Neural cell (in vitro differentiated cells): ENCODE data around the gene ALDH8A1. TPM values are rescaled to one million over a fixed set of nuclear protein-coding genes. Genes with fewer than 3 reads are reported as not detected.

Source experiments
- H2AFZ ChIP-seq: fragments of 200-600, 300-800 bp; sonication (generic), shearing (Covaris generic); 2 replicates; pipeline ENCODE4 v1.6.0; 2014; ENCODE audit warnings: low read depth, mild to moderate bottlenecking, antibody characterized with exemption, low read length, moderate library complexity
- H3F3A ChIP-seq: fragments of 200-600 bp; shearing (Covaris generic); 2 replicates; pipeline ENCODE4 v1.6.1; 2016; ENCODE audit warnings: mild to moderate bottlenecking, moderate library complexity, mixed read lengths, antibody characterized with exemption, low read length; ENCODE audit not compliant: insufficient read depth, poor library complexity, severe bottlenecking
- H3K27ac ChIP-seq: fragments of 200-600, 300-800 bp; sonication (generic), shearing (Covaris generic); 2 replicates; pipeline ENCODE4 v1.5.1; 2014; ENCODE audit warnings: mild to moderate bottlenecking, low read length, moderate library complexity
- H3K27me3 ChIP-seq: fragments of 300-800, 200-600 bp; sonication (generic), shearing (Covaris generic); 2 replicates; pipeline ENCODE4 v1.6.0; 2014; ENCODE audit warnings: mild to moderate bottlenecking, low read depth, low read length, moderate library complexity; ENCODE audit not compliant: insufficient read depth
- H3K36me3 ChIP-seq: fragments of 300-800, 200-600 bp; sonication (generic), shearing (Covaris generic); 2 replicates; pipeline ENCODE4 v1.5.1; 2014; ENCODE audit warnings: mild to moderate bottlenecking, antibody characterized with exemption, low read length, moderate library complexity; ENCODE audit not compliant: insufficient read depth
- H3K4me2 ChIP-seq: fragments of 300-800, 200-600 bp; sonication (generic), shearing (Covaris generic); 2 replicates; pipeline ENCODE4 v1.6.0; 2014; ENCODE audit warnings: mild to moderate bottlenecking, low read length
- H3K4me3 ChIP-seq: fragments of 300-800, 200-600 bp; sonication (generic), shearing (Covaris generic); 2 replicates; pipeline ENCODE4 v1.5.1; 2014; ENCODE audit warnings: mild to moderate bottlenecking, low read length, moderate library complexity
- H3K79me2 ChIP-seq: fragments of 200-600 bp; shearing (Covaris generic); replicated peaks from 2 replicates; pipeline ENCODE4 v1.6.0; 2014; ENCODE audit warnings: mild to moderate bottlenecking, low read length, moderate library complexity; ENCODE audit not compliant: insufficient read depth
- H3K9ac ChIP-seq: fragments of 300-800, 200-600 bp; sonication (generic), shearing (Covaris generic); 2 replicates; pipeline ENCODE4 v1.6.1; 2016; ENCODE audit warnings: mild to moderate bottlenecking, low read length, mixed read lengths
- H3K9me2 ChIP-seq: fragments of 200-600 bp; shearing (Covaris generic); 2 replicates; pipeline ENCODE4 v1.6.1; 2016; ENCODE audit warnings: mild to moderate bottlenecking, low read length, mixed read lengths; ENCODE audit not compliant: insufficient read depth
- H3K9me3 ChIP-seq: fragments of 200-600, 300-800 bp; sonication (generic), shearing (Covaris generic); 2 replicates; pipeline ENCODE4 v1.6.1; 2016; ENCODE audit warnings: mild to moderate bottlenecking, mixed run types, low read length, moderate library complexity, mixed read lengths
- H4K20me1 ChIP-seq: fragments of 200-600 bp; shearing (Covaris generic); 2 replicates; pipeline ENCODE4 v1.6.1; 2016; ENCODE audit warnings: mild to moderate bottlenecking, mixed run types; ENCODE audit not compliant: insufficient read depth
- CTCF ChIP-seq: fragments of 450-650 bp; IDR thresholded peaks from 2 replicates; pipeline ENCODE4 v1.5.1; 2014; ENCODE audit warnings: antibody characterized with exemption, mild to moderate bottlenecking, moderate library complexity; ENCODE audit not compliant: poor library complexity, severe bottlenecking
- EP300 ChIP-seq: fragments of 450-650 bp; conservative IDR thresholded peaks from 2 replicates; pipeline ENCODE4 v1.6.1; 2014; ENCODE audit warnings: antibody characterized with exemption, mild to moderate bottlenecking, moderate library complexity; ENCODE audit not compliant: poor library complexity, severe bottlenecking
- EZH2 ChIP-seq: fragments of 200-600, 300-800 bp; shearing (Covaris generic), sonication (generic); IDR thresholded peaks from 2 replicates; pipeline ENCODE4 v1.6.1; 2014; ENCODE audit warnings: antibody characterized with exemption, low read length, borderline replicate concordance, mild to moderate bottlenecking; ENCODE audit not compliant: insufficient read depth, poor library complexity, severe bottlenecking
- MXI1 ChIP-seq: fragments of 450-650 bp; conservative IDR thresholded peaks from 2 replicates; pipeline ENCODE4 v1.6.1; 2014; ENCODE audit warnings: antibody characterized with exemption, mild to moderate bottlenecking; ENCODE audit not compliant: poor library complexity, severe bottlenecking
- POLR2AphosphoS5 ChIP-seq: IDR thresholded peaks from 2 replicates; pipeline ENCODE4 v1.6.1; 2012
- RAD21 ChIP-seq: fragments of 450-650 bp; conservative IDR thresholded peaks from 2 replicates; pipeline ENCODE4 v1.6.1; 2014; ENCODE audit warnings: antibody characterized with exemption, mild to moderate bottlenecking, moderate library complexity
- SMC3 ChIP-seq: fragments of 450-650 bp; conservative IDR thresholded peaks from 2 replicates; pipeline ENCODE4 v1.6.1; 2014; ENCODE audit warnings: antibody characterized with exemption, mild to moderate bottlenecking, moderate library complexity; ENCODE audit not compliant: poor library complexity
- TAF1 ChIP-seq: IDR thresholded peaks from 2 replicates; pipeline ENCODE4 v1.6.1; 2012; ENCODE audit warnings: low read depth
- polyA plus RNA-seq: library from polyadenylated mRNA; depleted of rRNA; stranded (reverse); fragments of >200 nt; gene quantifications from 2 replicates; pipeline ENCODE4 v1.2.3, GENCODE V29; 2014
- TF ChIP-seq, protein P1 (sequence below): IDR thresholded peaks from 2 replicates; pipeline ENCODE4 v1.6.1; 2012; ENCODE audit warnings: borderline replicate concordance

The ALDH8A1 gene
- polyA plus RNA-seq, 1 donor from 2014 or later, result 6.9 TPM

DNA sequence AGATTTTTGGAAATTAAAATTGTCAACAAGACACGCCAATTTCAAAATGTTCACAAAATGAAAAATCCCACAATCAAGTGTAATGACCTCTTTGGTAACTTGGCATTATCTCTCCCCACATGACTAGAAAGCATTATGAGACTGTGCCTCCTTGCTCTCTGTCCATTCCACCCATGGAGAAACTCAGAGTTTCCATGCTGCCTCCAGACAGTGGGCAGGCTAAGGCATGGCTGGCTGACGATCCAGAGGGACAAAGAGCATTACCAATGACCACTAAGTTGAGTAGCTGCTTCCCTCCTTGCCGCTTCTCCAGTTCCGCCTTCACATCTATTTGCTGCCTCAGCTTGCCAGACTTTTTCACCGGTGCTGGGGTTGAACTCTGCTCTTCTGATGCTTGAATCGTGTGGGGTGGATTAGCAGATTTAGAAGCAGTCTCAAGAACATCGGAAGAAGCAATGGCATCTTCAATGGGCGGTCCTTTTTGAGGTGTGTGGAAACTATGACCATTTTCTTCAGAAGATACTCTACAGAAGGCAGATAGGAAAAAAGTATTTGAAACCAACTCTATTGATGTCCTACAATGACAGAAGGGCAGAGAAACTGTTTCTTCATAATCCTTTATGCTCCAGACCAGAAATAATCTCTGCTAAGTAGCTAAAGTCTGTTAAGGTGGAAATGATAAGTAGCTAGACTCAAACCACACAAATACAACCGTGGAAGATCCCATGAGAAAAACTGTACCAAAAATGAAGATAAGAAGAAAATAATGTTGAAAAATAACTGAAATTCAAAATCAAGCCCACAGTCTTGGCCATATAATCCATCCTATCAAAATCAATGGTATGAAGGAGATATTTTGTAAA lies 47.5 kb upstream of the ALDH8A1 start:
- Histone ChIP-seq H3K36me3 (no peaks in the 10 kb centered on the region), H3K4me3 (no peak overlapping the region), H3F3A (no peaks in the 10 kb centered on the region), H3K27me3 (no peaks in the 10 kb centered on the region), H3K9me2 (no peaks in the 10 kb centered on the region), H2AFZ (no peak overlapping the region), H3K9ac (no peak overlapping the region), H3K4me2 (no peak overlapping the region), H3K79me2 (no peaks in the 10 kb centered on the region), H3K9me3 (no peaks in the 10 kb centered on the region), H3K27ac (no peak overlapping the region), H4K20me1 (no peaks in the 10 kb centered on the region)
- TF ChIP-seq TAF1 (no peak), EZH2 (no peak), CTCF (no peak), SMC3 (no peak), EP300 (no peak), MXI1 (no peak), POLR2AphosphoS5 (no peak), RAD21 (no peak)
- TF ChIP-seq, protein P1, sequence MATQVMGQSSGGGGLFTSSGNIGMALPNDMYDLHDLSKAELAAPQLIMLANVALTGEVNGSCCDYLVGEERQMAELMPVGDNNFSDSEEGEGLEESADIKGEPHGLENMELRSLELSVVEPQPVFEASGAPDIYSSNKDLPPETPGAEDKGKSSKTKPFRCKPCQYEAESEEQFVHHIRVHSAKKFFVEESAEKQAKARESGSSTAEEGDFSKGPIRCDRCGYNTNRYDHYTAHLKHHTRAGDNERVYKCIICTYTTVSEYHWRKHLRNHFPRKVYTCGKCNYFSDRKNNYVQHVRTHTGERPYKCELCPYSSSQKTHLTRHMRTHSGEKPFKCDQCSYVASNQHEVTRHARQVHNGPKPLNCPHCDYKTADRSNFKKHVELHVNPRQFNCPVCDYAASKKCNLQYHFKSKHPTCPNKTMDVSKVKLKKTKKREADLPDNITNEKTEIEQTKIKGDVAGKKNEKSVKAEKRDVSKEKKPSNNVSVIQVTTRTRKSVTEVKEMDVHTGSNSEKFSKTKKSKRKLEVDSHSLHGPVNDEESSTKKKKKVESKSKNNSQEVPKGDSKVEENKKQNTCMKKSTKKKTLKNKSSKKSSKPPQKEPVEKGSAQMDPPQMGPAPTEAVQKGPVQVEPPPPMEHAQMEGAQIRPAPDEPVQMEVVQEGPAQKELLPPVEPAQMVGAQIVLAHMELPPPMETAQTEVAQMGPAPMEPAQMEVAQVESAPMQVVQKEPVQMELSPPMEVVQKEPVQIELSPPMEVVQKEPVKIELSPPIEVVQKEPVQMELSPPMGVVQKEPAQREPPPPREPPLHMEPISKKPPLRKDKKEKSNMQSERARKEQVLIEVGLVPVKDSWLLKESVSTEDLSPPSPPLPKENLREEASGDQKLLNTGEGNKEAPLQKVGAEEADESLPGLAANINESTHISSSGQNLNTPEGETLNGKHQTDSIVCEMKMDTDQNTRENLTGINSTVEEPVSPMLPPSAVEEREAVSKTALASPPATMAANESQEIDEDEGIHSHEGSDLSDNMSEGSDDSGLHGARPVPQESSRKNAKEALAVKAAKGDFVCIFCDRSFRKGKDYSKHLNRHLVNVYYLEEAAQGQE, result no peak

DNA sequence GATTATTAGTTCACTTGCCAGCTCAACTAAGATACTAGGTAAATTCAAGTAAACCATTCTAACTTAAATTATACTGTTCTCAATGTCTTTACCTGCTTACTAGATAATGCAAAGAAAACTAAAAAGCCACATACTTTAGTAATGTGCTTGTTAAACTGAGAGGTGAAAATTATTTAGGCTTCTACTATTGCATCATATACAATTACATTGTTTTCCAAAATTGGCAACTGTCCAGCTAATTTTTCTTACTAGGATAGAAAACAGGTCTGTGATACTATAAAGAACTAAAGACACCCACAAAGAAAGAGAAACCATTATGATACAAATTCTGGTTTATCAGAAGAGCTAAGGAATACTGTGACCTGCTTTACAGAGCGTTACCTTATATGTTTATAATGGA lies 45.6 kb upstream of the ALDH8A1 start:
- H3K4me2 ChIP-seq, result no peak overlapping the region
- no peaks in the 10 kb centered on the region for H3K9me3 ChIP-seq
- H3K36me3 ChIP-seq, result no peaks in the 10 kb centered on the region
- no peaks in the 10 kb centered on the region for H3K27me3 ChIP-seq
- H4K20me1 ChIP-seq, result no peaks in the 10 kb centered on the region
- no peaks in the 10 kb centered on the region for H3K9me2 ChIP-seq
- no peak for TF ChIP-seq TAF1
- no peak for TF ChIP-seq EP300
- TF ChIP-seq, protein P1, result no peak
- TF ChIP-seq POLR2AphosphoS5, result no peak
- TF ChIP-seq RAD21, result no peak
- TF ChIP-seq CTCF, result no peak
- TF ChIP-seq SMC3, result no peak
- TF ChIP-seq EZH2, result no peak
- no peak for TF ChIP-seq MXI1
- no peak overlapping the region for H2AFZ ChIP-seq
- H3F3A ChIP-seq, result no peaks in the 10 kb centered on the region
- no peak overlapping the region for H3K27ac ChIP-seq
- no peak overlapping the region for H3K4me3 ChIP-seq
- H3K9ac ChIP-seq, result no peak overlapping the region
- no peaks in the 10 kb centered on the region for H3K79me2 ChIP-seq
